GM21786 (cell line): ENCODE measurements around the gene CAMK1D.

Source experiments
- ATAC-seq: cut with Tn5 transposase; IDR thresholded peaks from one replicate; pipeline ENCODE4 v1.9.1; 2021; ENCODE audit not compliant: unreplicated experiment

The CAMK1D gene

DNA sequence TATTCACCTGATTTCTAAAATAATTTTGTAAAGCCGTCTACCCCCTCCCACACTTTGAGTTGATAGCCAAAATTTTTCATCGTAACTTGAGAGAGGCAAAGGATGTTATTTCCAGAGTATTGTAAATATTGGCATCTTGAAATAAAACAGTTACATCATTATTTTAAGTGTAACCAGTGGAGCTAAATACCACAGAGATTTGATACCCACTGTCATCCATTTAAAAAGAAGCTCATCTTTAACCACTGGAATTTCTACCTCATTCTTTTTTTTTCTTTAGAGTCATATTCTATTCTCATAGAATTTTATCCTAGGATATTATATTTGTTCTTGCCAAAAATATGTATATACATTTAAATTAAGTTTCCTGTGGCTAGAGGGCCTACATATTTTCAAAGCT, 48.6 kb downstream of the CAMK1D start:
- ATAC-seq, result no peak

- ATAC-seq, result no peak
Observed at GRCh38 chr10:12400266-12400931, 51.1 kb downstream of the CAMK1D start.

DNA sequence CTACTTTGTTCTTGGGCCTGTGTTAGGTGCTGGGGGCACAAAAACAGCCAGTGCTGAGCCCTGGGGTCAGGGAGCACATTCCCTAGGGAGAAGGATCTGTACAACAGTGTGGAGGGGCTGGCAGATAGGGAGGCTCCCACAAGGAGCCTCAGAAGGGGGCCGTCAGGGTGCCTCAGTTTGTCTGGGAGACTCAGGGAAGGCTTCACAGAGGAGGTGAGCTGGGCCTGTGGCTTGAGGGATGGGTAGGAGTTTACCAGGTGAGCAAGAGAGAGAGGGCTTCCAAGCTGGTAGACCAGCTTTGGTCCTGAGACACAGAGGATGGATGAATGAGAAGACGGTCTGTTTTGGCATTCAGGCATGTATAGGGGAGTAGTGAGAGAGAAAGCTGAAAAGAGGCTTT, 52.1 kb downstream of the CAMK1D start:
- no peak for ATAC-seq

- no peak for ATAC-seq
Observed at GRCh38 chr10:12403119-12403518, 53.8 kb downstream of the CAMK1D start.

DNA sequence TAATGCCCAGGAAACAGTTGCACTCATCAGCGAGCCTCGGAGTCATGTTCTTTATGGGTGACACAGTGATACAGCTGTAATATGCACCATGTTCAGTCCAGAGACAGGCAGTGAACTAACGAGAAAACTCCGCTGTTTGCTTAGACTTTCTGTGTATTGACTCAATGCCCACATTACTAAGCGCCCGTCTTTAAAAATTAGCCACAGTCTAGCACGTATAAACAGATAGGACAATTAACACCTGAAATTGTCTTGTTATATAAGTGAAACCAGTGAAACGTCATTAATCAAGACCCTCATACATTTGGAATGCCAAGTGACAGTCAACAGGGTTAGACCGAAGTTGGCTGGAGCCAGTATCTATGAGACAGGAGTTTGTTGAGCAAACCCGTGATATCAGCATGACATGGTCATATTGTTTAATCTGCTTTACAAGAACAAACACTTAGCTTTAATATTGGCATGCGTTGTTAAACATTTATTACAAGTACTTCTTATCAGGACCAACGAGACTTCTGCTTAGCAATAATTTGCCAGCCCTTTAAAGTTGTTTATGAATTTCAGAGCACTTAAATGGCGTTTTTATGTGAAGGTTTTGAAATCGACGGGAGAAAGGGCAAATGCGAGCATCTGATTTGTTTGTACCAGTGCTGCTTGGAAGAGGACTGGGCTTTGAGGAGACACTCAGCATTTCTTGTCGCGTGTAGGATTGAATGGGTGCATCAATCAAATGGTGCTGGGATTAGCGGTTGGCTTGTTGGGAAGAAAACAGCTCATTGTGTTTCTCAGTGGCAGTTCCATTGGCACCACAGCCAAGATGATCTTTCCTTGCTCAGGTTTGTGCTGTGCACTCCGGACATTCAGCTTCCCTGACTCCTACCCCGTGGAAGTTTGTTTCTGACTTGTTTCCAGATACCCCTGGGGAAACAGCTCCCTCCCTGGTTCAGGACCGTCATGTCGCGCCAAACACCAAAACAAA, 56.3 kb downstream of the CAMK1D start:
- ATAC-seq, result no peak

GRCh38 chr10:12406764-12407400, 57.5 kb downstream of the CAMK1D start:
- ATAC-seq, result no peak

DNA sequence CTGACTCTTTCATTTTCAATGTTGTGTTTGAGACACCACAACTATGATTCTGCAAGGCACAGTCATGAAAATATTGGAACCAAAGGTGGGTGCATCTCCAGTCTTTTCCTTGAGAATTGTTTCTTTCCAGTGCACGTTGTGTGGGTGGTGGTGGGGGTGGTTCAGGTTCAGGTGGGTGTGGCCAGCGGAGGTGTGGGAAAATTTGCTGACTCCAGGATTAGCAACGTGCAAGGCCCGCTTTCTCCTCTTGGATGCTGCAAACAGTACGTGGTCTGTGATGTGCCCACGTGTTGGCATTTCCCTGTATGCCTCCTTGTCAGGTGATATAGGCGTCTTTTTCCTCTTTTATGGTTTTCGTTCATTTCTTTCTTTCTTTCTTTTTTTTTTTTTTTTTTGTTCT, 59.1 kb downstream of the CAMK1D start:
- ATAC-seq, result no peak

DNA sequence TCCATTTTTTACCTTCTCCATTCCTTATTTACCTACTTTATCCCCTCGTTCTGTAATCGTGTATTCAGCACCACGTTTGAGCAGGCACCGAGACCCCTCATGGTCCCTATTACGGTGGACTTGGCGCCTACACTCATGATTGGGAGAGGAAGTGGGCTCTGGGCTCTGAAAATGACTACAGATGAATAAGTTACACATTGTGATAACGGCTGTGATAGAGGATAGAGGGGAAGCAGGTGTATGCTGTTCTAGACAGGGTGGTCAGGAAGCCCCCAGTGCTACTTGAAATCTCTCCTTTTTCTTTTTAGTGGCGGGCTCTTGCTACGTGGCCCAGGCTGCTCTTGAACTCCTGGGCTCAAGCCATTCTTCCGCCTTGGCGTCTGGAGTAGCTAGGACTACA, 59.8 kb downstream of the CAMK1D start:
- ATAC-seq, result no peak

- ATAC-seq, result no peak
Observed at GRCh38 chr10:12409613-12410012, 60.3 kb downstream of the CAMK1D start.

DNA sequence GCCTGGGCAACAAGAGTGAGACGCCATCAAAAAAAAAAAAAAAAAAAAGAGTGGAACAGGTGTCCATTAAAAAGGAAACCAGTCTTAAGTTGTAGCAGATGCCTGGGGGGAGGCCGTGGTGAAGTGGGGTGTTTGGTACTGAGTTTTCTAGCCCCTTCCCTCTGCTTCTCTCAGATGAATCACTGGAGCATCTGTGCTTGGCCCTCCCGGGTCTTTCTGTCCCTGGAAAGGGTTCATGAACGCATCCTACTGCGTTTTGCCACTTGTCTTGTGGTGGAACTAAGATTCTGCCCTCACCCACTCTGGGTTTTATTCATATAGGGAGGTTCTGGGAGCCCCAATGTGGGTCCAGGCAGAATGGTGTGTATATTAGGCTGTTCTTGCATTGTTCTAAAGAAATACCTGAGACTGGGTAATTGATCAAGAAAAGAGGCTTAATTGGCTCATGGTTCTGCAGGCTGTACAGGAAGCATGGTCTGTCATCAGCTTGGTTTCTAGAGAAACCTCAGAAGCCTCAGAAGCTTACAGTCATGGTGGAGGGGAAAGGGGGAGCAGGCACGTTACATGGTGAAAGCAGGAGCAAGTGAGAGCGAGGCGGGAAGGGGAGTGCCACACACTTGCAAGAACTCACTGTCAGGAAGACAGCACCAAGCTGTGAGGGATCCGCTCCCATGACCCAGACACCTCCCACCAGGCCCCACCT, 63.5 kb downstream of the CAMK1D start:
- ATAC-seq, result no peak

DNA sequence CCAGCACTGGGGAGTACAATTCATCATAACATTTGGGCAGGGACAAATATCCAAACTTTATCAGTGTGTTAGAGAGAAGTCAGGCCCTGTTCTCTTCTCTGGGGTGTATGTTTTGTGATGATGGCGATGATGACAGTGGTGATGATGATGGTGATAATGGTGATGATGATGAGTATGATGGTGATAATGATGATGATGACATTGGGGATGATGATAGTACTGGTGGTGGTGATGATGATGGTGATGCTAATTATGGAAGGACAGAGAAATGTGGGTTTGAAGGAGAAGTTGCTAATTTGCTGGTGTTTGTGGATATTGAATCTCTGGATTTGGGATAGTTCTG, 64.0 kb downstream of the CAMK1D start:
- no peak for ATAC-seq

DNA sequence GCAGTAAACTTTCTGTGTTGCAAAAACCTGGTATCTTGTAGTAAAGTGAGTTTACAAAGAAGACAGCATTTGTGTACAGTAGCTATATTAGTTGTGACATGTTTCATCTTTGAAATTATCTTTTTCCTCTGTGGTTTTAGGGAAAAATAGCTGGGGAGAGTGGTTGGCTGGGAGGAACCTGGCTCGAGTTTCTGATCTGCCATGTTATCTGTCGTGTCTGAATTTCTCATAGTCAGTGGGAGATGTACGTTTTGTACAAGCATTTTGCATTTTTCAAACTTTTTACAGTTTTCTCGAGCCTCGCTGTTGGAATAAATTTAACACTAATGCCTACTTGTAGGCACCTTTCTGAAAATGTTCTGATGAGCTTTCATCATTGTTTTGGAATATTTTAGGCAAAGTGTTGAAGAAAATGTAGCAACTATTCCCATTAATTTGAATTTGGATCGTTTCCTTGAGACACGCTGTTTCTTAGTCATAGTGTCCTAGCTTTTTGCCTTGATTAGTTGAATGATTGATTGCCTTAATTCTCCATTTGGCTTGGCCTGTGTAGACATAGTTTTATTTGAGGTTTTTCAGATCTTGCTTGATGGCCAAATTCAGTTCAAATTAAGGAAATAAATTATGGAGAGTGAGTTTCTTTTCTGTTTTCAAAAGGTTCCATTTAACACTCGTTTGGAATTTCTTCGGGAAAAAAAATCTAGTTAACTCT, 65.1 kb downstream of the CAMK1D start:
- ATAC-seq, result no peak

- no peak for ATAC-seq
Observed at GRCh38 chr10:12416344-12417050, 67.2 kb downstream of the CAMK1D start.

- ATAC-seq, result no peak
Observed at GRCh38 chr10:12417331-12417730, 68.0 kb downstream of the CAMK1D start.

GRCh38 chr10:12418000-12418399, 68.7 kb downstream of the CAMK1D start:
- no peak for ATAC-seq

DNA sequence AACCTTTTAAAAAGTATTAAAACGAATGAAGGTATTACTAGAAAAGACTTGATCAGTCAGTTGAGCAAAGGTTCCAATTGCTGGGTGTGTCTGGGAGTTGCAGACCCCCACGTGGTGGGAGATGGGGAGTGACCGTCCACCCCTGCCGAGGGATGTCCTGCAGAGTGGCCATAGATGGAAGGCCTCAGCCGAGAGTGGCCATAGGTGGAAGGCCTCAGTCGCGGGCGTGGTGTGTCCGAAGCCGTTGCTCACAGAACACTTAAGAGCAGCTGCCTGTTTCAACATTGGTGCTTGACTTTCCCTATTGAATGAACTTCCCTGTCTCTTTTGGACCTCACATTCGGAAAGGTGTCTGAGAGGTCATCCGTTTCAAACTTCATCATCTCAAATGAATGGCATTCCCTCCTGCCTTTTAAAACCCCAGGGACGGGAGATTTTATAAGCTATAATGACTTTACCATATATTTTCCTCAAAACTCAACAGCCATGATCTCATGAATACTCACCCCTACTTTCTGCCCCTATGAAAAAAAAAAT, 69.4 kb downstream of the CAMK1D start:
- ATAC-seq, result no peak

GRCh38 chr10:12419262-12419847, 70.0 kb downstream of the CAMK1D start:
- ATAC-seq, result no peak

- no peak for ATAC-seq
Observed at GRCh38 chr10:12420530-12421120, 71.3 kb downstream of the CAMK1D start.

GRCh38 chr10:12422189-12422588, 72.8 kb downstream of the CAMK1D start:
- ATAC-seq, result no peak
